Activated T-helper 2 cell treated with anti-CD3 and anti-CD28 coated beads, Interferon-gamma antibody, Interleukin-2, Interleukin-4, amounts not matched to agents 10 μg/mL and 5 μg/mL and 100 μg/mL, durations not matched to agents 14 hours and 24 hours and 36 hours (primary cell): ENCODE results near the gene PCYT2. TPM values are rescaled to one million over a fixed set of nuclear protein-coding genes. Genes with fewer than 3 reads are reported as not detected.
A peak's percentile ranks its signal among the peaks of the same experiment; 100 is the strongest.

Experiments used
- DNase-seq: peaks from one replicate; pipeline ENCODE4 v3.0.0; 2021; ENCODE audit warnings: low spot score
- H3K27ac Mint-ChIP-seq: one replicate; pipeline ENCODE4 v1.8.0; 2021; ENCODE audit warnings: mixed read lengths
- H3K27me3 Mint-ChIP-seq: one replicate; pipeline ENCODE4 v1.8.0; 2021; ENCODE audit warnings: low read depth, mixed read lengths
- H3K36me3 Mint-ChIP-seq: one replicate; pipeline ENCODE4 v1.8.0; 2021; ENCODE audit warnings: low read depth, mixed read lengths
- H3K4me1 Mint-ChIP-seq: one replicate; pipeline ENCODE4 v1.8.0; 2021; ENCODE audit warnings: low read depth, mixed read lengths
- H3K4me3 Mint-ChIP-seq: one replicate; pipeline ENCODE4 v1.8.0; 2021; ENCODE audit warnings: low read depth, mild to moderate bottlenecking, moderate library complexity, mixed read lengths
- H3K9me3 Mint-ChIP-seq: one replicate; pipeline ENCODE4 v1.8.0; 2021; ENCODE audit warnings: mixed read lengths
- intact Hi-C: fragments of 100-400 bp; cut with micrococcal nuclease; formaldehyde crosslinking; loops from one replicate; pipeline ENCODE4 v1.15.1; 2023
- total RNA-seq: library from RNA; stranded (reverse); gene quantifications from 2 replicates; pipeline ENCODE4 v1.2.3, GENCODE V29; 2022

Gene PCYT2
- total RNA-seq, 1 donor from 2014 or later: 51.7 TPM

DNA sequence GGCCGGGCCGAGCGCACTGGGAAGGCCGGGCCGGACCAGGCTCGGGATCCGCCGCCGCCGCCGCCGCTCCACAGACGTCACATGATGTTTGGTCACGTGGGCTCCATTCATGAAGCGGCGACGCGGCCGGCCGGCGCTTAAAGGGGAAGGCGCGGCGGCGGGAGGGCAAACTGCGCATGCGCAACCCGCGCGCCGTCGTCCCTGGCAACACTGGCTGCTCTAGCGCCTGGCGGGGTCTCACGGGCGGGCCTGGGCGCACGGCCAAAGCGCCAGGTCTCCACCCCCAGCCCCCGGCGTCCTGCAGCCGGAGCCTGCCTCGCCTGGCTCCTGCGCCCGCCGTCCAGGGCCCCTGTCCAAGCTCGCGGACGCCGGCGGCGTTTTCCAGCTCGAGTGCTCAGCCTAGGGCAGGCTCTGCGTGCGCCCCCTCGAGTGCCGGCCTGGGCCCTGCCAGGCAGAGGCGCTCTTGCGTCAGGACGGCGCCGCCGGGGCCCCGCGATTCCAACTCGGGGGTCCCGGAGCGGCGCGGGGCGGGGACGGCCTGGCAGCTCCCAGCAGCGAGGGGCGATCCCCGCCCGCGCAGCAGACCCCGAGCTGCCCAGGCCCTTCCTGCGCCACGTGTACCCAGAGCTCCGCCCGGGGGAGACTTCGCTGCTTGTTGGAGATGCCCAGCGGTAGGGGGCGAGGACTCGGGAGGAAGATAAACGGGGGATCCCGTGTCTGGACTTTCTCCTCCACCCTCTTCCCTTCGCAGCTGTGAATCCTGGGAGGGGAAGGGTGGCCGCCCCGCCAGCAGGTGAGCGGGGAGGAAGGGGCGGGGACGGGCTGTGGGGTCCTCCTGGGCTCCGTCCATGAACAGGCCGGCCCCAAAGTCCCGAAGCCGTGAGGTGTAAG lies 16.7 kb upstream of the PCYT2 start, which contains the start of gene MAFG:
MAFG (minus strand) TSS at position 83 of the 891 bp plus-strand sequence. CDS start 4,550 bp downstream, outside the sequence.
- H3K9me3 Mint-ChIP-seq: no peaks in the 10 kb centered on the region
- peaks cover 1% of the 10 kb centered on the region for H3K36me3 Mint-ChIP-seq
- H3K4me3 Mint-ChIP-seq: peak within 1 kb of the TSS; percentile 90
- H3K4me1 Mint-ChIP-seq: peaks cover 14% of the 10 kb centered on the region
- peaks cover 2% of the 10 kb centered on the region for H3K27me3 Mint-ChIP-seq
- intact Hi-C loops: loop anchor here (1.0 to 5.0 kb wide), 2 partner anchors 10 to 94 kb away; partner anchors contain the start of genes CENPX, LRRC45 and SIRT7
- DNase-seq: peak; percentile 87
- H3K27ac Mint-ChIP-seq: peak within 1 kb of the TSS; percentile 82

DNA sequence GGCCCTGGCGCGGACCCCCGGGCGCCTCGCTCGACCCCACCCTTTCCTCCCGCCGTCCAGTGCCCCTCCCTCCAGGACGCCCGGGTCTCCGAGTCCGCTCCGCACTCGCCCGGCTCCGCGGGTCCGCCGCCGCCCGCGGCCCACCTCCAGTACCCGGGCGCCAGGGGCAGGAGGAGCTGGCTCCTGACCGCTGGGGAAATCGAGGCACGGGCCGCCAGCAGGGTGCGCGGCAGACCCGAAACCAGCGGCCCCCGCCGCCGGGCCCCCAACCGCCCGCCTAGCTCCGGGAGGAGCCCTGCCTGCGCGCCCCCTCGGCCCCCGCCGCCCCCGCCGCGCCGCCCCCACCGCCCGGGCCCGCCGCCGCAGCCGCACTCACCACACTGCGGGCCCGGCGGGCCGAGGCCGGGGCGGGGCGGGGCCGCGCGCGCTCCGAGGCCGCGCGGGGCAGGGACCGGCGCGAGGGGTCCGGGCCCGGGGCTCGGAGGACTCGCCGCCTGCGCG lies 16.0 kb upstream of the PCYT2 start:
- no peaks in the 10 kb centered on the region for H3K9me3 Mint-ChIP-seq
- peaks cover 2% of the 10 kb centered on the region for H3K27me3 Mint-ChIP-seq
- peaks cover 12% of the 10 kb centered on the region for H3K4me1 Mint-ChIP-seq
- no peak for DNase-seq
- intact Hi-C loops: loop anchor here (1.0 to 5.0 kb wide), 2 partner anchors 9 to 95 kb away; partner anchors contain the start of genes CENPX, LRRC45 and SIRT7
- no peak overlapping the region for H3K4me3 Mint-ChIP-seq
- peaks cover 4% of the 10 kb centered on the region for H3K36me3 Mint-ChIP-seq
- no peak overlapping the region for H3K27ac Mint-ChIP-seq

DNA sequence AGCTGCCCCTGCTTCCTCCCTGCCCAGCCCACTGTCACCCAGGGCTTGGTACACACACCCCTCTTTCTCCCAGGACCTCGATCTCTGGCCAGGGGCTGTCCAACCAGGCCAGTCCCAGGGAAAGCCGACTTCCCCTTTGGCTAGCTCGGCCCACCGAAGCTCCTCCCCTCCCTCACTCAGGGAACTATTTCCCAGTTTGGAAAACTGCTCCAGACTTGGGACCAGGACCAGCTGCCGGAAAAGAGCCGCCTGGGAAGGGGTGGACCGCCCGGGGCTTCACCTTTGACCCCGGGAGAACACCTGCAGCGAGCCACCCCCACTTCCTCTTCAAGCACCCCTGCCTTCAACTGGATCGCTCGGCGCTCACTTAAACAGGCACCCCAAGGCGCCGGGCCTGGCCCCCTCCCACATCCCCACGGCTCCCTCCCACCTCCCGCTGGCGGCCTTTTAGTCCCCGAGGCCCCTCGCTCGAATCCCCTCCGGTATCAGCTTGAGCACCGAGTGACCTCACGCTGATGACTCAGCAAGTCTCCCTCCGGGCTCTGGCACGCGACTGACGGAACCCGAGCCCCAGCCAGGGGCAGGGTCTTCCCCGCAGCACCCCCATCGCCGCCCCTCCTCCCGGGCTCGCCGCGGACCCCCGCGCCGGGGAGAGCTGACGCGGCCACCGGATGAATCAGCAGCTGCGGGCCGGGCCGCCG lies 15.4 kb upstream of the PCYT2 start:
- DNase-seq: peak; percentile 52
- H3K9me3 Mint-ChIP-seq: no peaks in the 10 kb centered on the region
- H3K27me3 Mint-ChIP-seq: peaks cover 2% of the 10 kb centered on the region
- peaks cover 12% of the 10 kb centered on the region for H3K4me1 Mint-ChIP-seq
- H3K27ac Mint-ChIP-seq: peak overlapping the region; percentile 82
- peak overlapping the region; percentile 90 for H3K4me3 Mint-ChIP-seq
- intact Hi-C loops: loop anchor here (1.0 to 5.0 kb wide), 2 partner anchors 8 to 96 kb away; partner anchors contain the start of genes CENPX, LRRC45 and SIRT7
- peaks cover 9% of the 10 kb centered on the region for H3K36me3 Mint-ChIP-seq

DNA sequence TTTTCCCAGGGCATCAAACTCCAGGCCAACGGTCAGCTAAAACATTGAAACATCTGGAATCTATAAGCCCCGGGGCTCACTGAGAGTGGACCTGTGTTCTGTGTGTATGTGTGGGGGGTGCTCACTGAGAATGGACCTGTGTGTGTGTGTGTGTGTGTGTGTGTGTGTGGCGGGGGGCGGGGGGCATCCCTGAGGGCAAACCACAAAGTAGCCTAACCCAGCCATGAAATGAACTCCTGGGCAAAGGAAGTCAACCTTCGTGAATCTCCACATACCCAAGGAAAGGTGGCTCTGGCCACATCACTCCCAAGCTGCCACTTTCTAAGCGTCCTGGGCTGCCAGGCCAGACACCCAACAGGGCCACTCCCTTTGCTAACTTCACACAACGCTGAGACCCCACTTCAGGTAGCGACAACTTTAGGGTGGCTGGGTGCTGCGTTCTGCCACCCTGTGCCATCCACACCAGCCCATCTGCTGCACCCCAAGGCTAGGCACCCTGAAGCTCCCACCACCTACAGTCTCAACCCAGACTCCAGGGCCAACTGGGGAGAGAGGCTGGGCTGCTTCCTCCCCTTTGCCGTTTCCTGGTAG lies 14.8 kb upstream of the PCYT2 start:
- H3K27ac Mint-ChIP-seq: peak overlapping the region; percentile 82
- H3K9me3 Mint-ChIP-seq: no peaks in the 10 kb centered on the region
- H3K36me3 Mint-ChIP-seq: peaks cover 12% of the 10 kb centered on the region
- peak overlapping the region; percentile 90 for H3K4me3 Mint-ChIP-seq
- DNase-seq: no peak
- peaks cover 2% of the 10 kb centered on the region for H3K27me3 Mint-ChIP-seq
- H3K4me1 Mint-ChIP-seq: peaks cover 12% of the 10 kb centered on the region
- intact Hi-C loops: loop anchor here (5.0 kb wide), 1 partner anchor 96 kb away; the partner anchor contains the start of genes CENPX and LRRC45

DNA sequence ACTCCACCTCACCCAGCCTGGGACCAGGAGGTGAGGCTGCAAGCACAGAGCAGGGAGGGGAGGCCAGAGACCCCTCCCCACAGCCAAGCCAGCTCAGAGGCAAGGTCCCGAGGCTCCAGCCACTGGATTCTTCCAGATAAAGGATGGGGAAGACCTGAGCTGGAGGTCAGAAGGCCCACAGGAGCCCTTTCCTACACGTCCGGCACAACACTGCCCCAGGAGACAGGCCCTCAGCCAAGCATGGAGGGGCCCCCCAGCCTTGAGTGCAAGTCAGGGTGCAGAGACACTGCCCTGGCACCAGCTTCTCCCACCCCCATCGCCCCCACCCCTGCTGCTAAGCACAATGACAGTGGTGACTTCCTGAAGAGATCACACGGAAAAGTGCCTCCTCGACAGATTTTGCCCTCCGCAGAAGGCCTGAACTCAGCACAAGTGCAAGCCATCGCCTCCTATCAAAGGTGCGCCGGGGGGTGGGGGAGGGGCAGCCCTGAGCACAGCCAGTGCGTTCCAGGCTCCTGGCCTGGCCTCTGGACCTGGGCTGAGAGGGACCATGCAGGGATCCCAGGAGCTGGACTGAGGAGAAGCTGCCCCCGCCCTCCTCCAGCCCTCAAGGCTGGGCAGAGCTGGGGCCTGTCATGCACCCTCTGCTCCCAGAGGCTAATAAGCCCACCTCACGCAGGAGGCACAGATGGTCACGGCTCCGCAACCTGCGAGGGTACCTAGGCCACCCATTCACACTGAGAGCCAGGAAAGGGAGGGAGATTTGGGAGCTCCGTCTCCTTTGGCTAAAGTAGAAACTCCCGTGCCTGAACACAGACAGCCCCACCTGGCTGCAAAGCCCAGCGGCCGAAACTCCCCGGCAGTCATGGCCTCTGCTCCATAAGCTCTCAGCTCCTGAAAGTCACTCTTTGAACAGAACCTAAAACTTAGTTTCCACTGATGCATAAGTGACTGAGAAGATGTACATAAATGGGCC lies 13.6 kb upstream of the PCYT2 start:
- DNase-seq: no peak
- H3K4me1 Mint-ChIP-seq: peaks cover 12% of the 10 kb centered on the region
- H3K27ac Mint-ChIP-seq: peak overlapping the region; percentile 12
- peaks cover 14% of the 10 kb centered on the region for H3K36me3 Mint-ChIP-seq
- H3K9me3 Mint-ChIP-seq: no peaks in the 10 kb centered on the region
- peaks cover 2% of the 10 kb centered on the region for H3K27me3 Mint-ChIP-seq
- H3K4me3 Mint-ChIP-seq: peak overlapping the region; percentile 90
- intact Hi-C loops: loop anchor here (5.0 kb wide), 1 partner anchor 97 kb away; the partner anchor contains the start of genes CENPX and LRRC45

DNA sequence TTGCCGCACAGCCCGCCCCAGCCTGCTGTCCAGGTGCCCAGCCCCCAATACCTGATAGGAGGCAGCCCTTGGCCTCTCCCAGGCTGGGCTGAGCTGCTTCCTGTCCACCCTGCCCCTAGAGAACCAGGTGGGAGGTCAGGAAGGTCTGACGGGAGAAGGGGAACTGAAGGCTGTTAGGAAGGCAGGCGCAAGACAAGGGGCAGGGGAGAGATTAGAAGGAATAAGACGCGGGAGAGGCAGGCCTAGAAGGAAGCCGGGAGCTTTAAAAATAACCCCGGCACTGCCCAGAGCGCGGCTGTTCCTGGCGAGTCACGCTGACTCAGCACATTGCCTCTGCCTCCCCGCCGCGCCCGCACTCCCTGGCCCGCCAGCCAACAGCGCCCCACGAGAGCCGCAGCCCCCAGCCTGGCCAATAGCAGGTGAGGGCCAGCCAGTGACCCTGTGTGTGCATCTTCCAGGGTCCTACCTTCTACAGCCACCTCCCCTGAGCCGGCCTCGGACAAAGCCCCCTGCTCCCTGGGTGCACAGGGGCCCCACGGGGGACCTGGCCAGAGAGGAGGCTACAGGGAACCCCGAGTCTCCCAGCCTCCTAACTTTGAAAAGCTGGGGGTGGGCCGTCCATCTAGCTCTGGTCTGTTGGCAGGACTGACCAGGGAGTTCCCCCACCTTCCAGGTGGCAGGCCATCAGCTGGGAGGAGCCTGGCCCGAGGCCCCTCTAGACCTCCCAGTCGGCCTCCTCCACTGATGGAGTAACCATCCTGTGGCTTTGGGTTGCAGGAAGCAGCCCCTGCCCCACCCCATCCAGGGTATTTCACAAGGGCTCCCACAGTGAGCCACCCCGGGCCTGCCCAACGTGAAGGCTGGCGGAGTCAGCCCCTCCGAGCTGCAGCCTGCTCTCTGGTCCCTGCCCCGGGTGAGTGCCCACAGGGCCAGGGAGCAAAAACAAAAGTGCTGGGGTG lies 12.4 kb upstream of the PCYT2 start:
- DNase-seq: no peak
- intact Hi-C loops: no loop called here
- H3K4me1 Mint-ChIP-seq: peaks cover 12% of the 10 kb centered on the region
- H3K36me3 Mint-ChIP-seq: peaks cover 25% of the 10 kb centered on the region
- H3K27ac Mint-ChIP-seq: peak overlapping the region; percentile 58
- no peaks in the 10 kb centered on the region for H3K27me3 Mint-ChIP-seq
- no peaks in the 10 kb centered on the region for H3K9me3 Mint-ChIP-seq
- peak overlapping the region; percentile 26 for H3K4me3 Mint-ChIP-seq

DNA sequence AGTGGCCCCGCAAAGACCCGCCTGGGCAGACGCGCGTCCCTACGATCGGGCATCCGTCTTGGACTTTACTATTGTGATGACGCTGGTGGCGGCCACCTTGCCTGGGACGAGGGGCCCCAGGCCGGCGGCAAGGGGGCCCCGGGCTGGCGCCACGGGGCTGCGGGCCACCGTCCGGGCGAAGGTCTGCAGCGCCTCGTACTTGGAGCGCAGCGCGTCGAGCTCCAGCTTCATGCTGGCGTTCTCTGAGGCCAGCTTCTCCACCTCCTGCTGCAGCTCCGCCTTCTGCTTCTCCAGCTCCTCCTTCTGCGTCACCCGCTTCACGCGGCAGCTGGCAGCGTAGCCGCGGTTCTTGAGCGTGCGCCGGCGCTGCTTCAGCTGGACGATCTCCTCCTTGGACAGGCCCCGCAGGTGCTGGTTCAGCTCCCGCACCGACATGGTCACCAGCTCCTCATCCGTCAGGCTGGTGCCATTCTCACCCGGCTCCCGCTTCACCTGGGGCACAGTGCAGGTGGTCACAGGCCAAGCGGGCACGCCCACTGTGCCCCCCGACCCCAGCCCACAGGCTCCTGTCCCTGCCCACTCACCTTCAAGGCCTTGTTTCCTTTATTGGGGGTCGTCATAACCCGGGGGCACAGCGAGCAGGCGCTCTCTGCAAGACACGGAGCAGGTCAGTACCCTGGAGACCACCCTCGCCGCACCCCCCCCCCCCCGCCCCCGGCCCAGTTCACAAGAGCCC lies 11.5 kb upstream of the PCYT2 start:
- intact Hi-C loops: no loop called here
- Mint-ChIP-seq H3K36me3 (peaks cover 25% of the 10 kb centered on the region), H3K9me3 (no peaks in the 10 kb centered on the region), H3K4me3 (no peak overlapping the region), H3K27me3 (no peaks in the 10 kb centered on the region), H3K4me1 (peaks cover 16% of the 10 kb centered on the region), H3K27ac (no peak overlapping the region)
- no peak for DNase-seq

DNA sequence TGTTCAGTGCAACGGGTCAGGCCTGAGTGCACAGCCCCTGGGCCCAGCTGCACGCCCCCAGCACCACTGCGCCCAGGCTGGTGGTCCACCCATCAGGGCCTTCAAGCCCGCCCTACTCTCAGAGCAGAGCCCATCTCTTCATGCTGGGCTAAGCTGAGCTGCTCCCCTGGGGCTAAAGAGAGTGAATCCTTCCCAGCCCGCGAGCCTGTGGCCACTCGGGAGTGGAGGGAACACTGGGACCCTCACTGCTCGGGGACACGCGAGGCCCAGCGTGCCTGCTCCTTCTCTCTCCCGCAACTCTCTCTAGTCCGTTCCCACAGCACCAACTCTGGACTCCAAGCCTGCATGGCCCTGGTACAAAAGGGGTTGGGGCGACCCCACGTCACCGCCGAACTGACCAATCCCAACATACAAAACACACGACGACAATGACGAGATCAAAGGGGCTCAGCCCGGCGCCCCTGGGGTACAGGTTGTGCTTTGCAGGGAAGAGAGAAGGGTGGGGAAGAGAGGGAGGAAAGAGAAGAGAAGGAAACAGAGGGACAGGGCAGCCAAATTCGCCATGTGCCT lies 10.9 kb upstream of the PCYT2 start:
- no peak for DNase-seq
- intact Hi-C loops: no loop called here
- no peaks in the 10 kb centered on the region for H3K9me3 Mint-ChIP-seq
- no peak overlapping the region for H3K4me3 Mint-ChIP-seq
- peaks cover 20% of the 10 kb centered on the region for H3K4me1 Mint-ChIP-seq
- no peaks in the 10 kb centered on the region for H3K27me3 Mint-ChIP-seq
- no peak overlapping the region for H3K27ac Mint-ChIP-seq
- H3K36me3 Mint-ChIP-seq: peaks cover 29% of the 10 kb centered on the region

DNA sequence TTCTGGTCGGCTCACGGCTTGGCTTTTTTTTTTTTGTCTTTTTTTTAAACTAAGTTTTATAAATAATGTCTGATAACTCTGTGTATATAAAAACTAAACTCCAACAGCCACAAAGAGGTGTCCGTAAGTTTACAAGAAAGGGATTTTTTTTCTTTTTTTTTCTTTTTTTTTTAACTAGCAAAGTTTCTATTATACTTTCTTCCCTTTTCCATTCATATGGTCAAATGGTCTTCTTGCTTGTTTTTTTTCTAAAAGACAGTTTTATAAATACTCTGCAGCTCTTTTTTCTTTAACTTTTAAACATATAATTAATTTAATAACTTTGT lies 10.3 kb upstream of the PCYT2 start:
- intact Hi-C loops: no loop called here
- Mint-ChIP-seq H3K27me3 (no peaks in the 10 kb centered on the region), H3K4me3 (no peak overlapping the region), H3K9me3 (no peaks in the 10 kb centered on the region), H3K36me3 (peaks cover 33% of the 10 kb centered on the region), H3K27ac (no peak overlapping the region), H3K4me1 (peaks cover 23% of the 10 kb centered on the region)
- DNase-seq: no peak
